Pancreas (tissue), 10 donors: ENCODE measurements around the gene POMGNT2. TPM values are rescaled to one million over a fixed set of nuclear protein-coding genes. Genes with fewer than 3 reads are reported as not detected.

Source experiments
- ATAC-seq, 4 donors: fragments of 200-7000 bp; cut with Tn5 transposase; one replicate each; pipeline versions ENCODE4 v1.8.0 to v1.9.1; 2020; ENCODE audit warnings: mild to moderate bottlenecking in 4 of 4, moderate library complexity in 4 of 4
- DNase-seq, 6 donors: peaks; one replicate each; pipeline ENCODE4 v3.0.0-alpha.2; 2020
- FAIRE-seq: peaks from 2 replicates; lab custom pipeline; 2012; peaks lifted over from hg19 to GRCh38; lab: Jason Lieb, UNC
- H3K27ac ChIP-seq, 4 donors: fragments of 200-600 bp; sonication (generic); 1 replicate in 3 of 4; 2 replicates in 1 of 4; pipeline versions ENCODE4 v1.5.0 to v1.8.0; 2020
- H3K27me3 ChIP-seq, 4 donors: fragments of 200-600 bp; one replicate each; pipeline ENCODE4 v1.8.0; 2021
- H3K36me3 ChIP-seq, 3 donors: fragments of 200-600 bp; sonication (generic) in 1 of 3; one replicate each; pipeline versions ENCODE4 v1.5.0 to v1.8.0; 2020 to 2021
- H3K4me1 ChIP-seq, 3 donors: fragments of 200-600 bp; one replicate each; pipeline ENCODE4 v1.8.0; 2021
- H3K4me3 ChIP-seq, 4 donors: fragments of 200-600 bp; sonication (generic) in 2 of 4; one replicate each; pipeline versions ENCODE4 v1.5.0 to v1.8.0; 2020 to 2021
- H3K9me3 ChIP-seq, 4 donors: fragments of 200-600 bp; one replicate each; pipeline ENCODE4 v1.8.0; 2021
- CTCF ChIP-seq, 4 donors: fragments of 200-600 bp; sonication (generic) in 3 of 4; IDR thresholded peaks; one replicate each; pipeline versions ENCODE4 v1.5.0 to v1.8.0; 2021; ENCODE audit warnings: antibody characterized with exemption in 4 of 4
- WGBS, 2 donors: extraction: QIAGEN DNeasy Blood & Tissue Kit; methylation state at CpG; one replicate each; pipeline ENCODE4 v1.1.7; 2013; 5-methylcytosine and 5-hydroxymethylcytosine counted together
- intact Hi-C, 3 donors: fragments of 100-400 bp; cut with DNase I; formaldehyde crosslinking; loops; one replicate each; pipeline versions ENCODE4 v1.11.1 to v1.14.2; 2022
- polyA plus RNA-seq, 2 donors: library from polyadenylated mRNA; stranded (reverse); fragments of 200-250 nt; gene quantifications; one replicate each; pipeline ENCODE4 v1.2.3, GENCODE V29; 2013
- total RNA-seq, 6 donors: library from RNA; stranded (reverse); fragmentation: NEBNext Ultra II Directional in 4 of 6; extraction: Animal tissue kit (Norgen Biotek cat#: 25700) in 4 of 6; gene quantifications; one replicate each; pipeline versions ENCODE4 v1.2.1 to v1.2.4, GENCODE V29; 2021 to 2023
- donor health status: healthy with polysubstance abuse.
- donor health status: DM: no; HTN: no; CAD: no; lungs with moderate emphysema.
- donor health status: DM: no; HTN: no; CAD: no.
- donor health status: control.
- donor health status: control.
- donor health status: Bipolar disorder and iron deficiency.
- donor health status: DM: yes; HTN: yes; CAD: no.
- donor health status: DM: no; HTN: no; CAD: no.
- donor health status: DM: no; HTN: no; CAD: no.
- donor health status: DM: yes; HTN: yes; CAD: no.

The POMGNT2 gene
- total and polyA plus RNA-seq, 8 donors = 4.4 to 13.5 (median 7.8) TPM

- ATAC-seq (no peak), FAIRE-seq (no peak), DNase-seq (no peak)
- H3K27ac ChIP-seq = no peak overlapping the region
- H3K4me1 ChIP-seq = no peaks in the 10 kb centered on the region
- H3K36me3 ChIP-seq = peaks cover 0 to 18% (median 7%) of the 10 kb centered on the region in 3 donors
- intact Hi-C loops = no loop called here
- H3K9me3 ChIP-seq = no peaks in the 10 kb centered on the region
- TF ChIP-seq CTCF (IDR thresholded peaks at IDR 0.05) = no peak
- no peak overlapping the region for H3K4me3 ChIP-seq
- H3K27me3 ChIP-seq = no peaks in the 10 kb centered on the region
These were observed 28.2 kb downstream of the POMGNT2 start for GRCh38 chr3:43077707-43078106.

- no peak for TF ChIP-seq CTCF (IDR thresholded peaks at IDR 0.05)
- ATAC-seq = no peak
- no peak overlapping the region for H3K27ac ChIP-seq
- H3K36me3 ChIP-seq = peaks cover 0 to 18% (median 7%) of the 10 kb centered on the region in 3 donors
- WGBS, 2 donors = 97 to 98% methylated on average over 6 of the region's 6 CpGs
- no peak for FAIRE-seq
- H3K4me1 ChIP-seq = no peaks in the 10 kb centered on the region
- DNase-seq = no peak
- intact Hi-C loops = no loop called here
- no peak overlapping the region for H3K4me3 ChIP-seq
- H3K27me3 ChIP-seq = no peaks in the 10 kb centered on the region
- no peaks in the 10 kb centered on the region for H3K9me3 ChIP-seq
These were observed 28.6 kb downstream of the POMGNT2 start for GRCh38 chr3:43077261-43077660.

GRCh38 chr3:43076857-43077256 is 29.0 kb downstream of the POMGNT2 start:
- no peak for ATAC-seq
- WGBS, 2 donors = 86 to 89% methylated on average over 4 of the region's 4 CpGs
- intact Hi-C loops = no loop called here
- Histone ChIP-seq H3K4me3 (no peak overlapping the region), H3K27ac (no peak overlapping the region), H3K4me1 (no peaks in the 10 kb centered on the region), H3K9me3 (no peaks in the 10 kb centered on the region), H3K36me3 (peaks cover 0 to 18% (median 7%) of the 10 kb centered on the region in 3 donors), H3K27me3 (no peaks in the 10 kb centered on the region)
- no peak for TF ChIP-seq CTCF (IDR thresholded peaks at IDR 0.05)
- no peak for FAIRE-seq
- no peak for DNase-seq

DNA sequence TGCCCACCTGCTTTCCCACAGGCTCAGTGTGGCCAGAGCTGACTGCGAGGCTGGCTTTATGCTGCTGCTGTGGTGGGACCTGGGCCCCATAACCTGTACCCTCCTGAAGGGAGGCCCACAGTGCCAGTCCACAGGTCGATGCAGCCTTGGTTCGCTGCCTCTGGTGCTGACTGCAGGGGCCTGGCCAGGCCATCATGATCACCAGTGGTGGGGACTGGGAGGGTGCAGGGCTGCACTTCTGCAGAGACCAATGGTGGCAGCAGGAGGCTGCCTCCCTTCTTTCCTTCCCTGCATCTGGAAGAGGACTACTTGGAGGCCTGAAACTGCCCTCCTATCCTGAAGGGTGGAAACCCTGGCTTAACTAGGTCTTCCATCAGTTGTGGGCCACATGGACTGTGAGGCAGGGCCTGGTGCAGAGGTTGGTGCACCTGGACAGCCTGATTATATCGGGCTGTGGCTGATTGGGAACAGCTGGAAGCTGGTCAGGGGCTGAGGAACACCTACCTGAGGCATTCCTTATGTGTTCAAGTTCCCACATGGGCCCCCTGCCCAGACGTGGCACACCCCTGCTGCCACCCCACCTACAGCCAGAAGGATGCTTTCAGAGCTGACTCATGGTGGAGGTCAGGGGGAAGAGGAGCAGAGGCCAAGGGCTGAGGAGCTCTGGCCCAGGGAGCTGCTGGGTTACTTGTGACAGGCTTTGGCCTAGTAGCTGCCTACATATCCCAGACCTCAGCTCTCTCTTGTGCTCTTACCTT is 29.8 kb downstream of the POMGNT2 start:
- FAIRE-seq (no peak), ATAC-seq (no peak), DNase-seq (no peak)
- Histone ChIP-seq H3K4me3 (no peak overlapping the region), H3K4me1 (no peaks in the 10 kb centered on the region), H3K36me3 (peaks cover 0 to 16% (median 7%) of the 10 kb centered on the region in 3 donors), H3K27me3 (no peaks in the 10 kb centered on the region), H3K27ac (no peak overlapping the region), H3K9me3 (no peaks in the 10 kb centered on the region)
- 77 to 82% methylated on average over 5 of the region's 5 CpGs for WGBS, 2 donors
- TF ChIP-seq CTCF (IDR thresholded peaks at IDR 0.05) = no peak
- intact Hi-C loops = no loop called here
